ENCODE measurements around the gene SLC25A19. TPM values are rescaled to one million over a fixed set of nuclear protein-coding genes. Genes with fewer than 3 reads are reported as not detected.

SLC25A19 gene
- total and polyA plus RNA-seq, 9 of the 15 experiments (the other 6 are each of a cell fraction or from before 2014, with no cell fraction given) = 33.4 to 76.6 (median 55.3) TPM

- TF ChIP-seq PRDM10 (IDR thresholded peaks at IDR 0.05; ENCODE audit: partially characterized antibody) = peak; percentile 32
- TF ChIP-seq TAL1 (IDR thresholded peaks at IDR 0.05) = peak; percentile 48; the same call in 1 of the 2 replicates
- TF ChIP-seq GTF2A2 (tag; IDR thresholded peaks at IDR 0.05) = 0 out of 2 replicates have a peak, but pooled peaks have one; percentile 52
- TF ChIP-seq RUNX1 (IDR thresholded peaks at IDR 0.05; ENCODE audit: low read depth) = no peak
- no peak for TF ChIP-seq SREBF2 (CRISPR knock-in tag; IDR thresholded peaks at IDR 0.05)
- no peak for TF ChIP-seq ETS2 (tag; IDR thresholded peaks at IDR 0.05; ENCODE audit: borderline replicate concordance, poor library complexity, severe bottlenecking)
- peak; percentile 94 for TF ChIP-seq EP400 (IDR thresholded peaks at IDR 0.05)
- TF ChIP-seq, protein P1, sequence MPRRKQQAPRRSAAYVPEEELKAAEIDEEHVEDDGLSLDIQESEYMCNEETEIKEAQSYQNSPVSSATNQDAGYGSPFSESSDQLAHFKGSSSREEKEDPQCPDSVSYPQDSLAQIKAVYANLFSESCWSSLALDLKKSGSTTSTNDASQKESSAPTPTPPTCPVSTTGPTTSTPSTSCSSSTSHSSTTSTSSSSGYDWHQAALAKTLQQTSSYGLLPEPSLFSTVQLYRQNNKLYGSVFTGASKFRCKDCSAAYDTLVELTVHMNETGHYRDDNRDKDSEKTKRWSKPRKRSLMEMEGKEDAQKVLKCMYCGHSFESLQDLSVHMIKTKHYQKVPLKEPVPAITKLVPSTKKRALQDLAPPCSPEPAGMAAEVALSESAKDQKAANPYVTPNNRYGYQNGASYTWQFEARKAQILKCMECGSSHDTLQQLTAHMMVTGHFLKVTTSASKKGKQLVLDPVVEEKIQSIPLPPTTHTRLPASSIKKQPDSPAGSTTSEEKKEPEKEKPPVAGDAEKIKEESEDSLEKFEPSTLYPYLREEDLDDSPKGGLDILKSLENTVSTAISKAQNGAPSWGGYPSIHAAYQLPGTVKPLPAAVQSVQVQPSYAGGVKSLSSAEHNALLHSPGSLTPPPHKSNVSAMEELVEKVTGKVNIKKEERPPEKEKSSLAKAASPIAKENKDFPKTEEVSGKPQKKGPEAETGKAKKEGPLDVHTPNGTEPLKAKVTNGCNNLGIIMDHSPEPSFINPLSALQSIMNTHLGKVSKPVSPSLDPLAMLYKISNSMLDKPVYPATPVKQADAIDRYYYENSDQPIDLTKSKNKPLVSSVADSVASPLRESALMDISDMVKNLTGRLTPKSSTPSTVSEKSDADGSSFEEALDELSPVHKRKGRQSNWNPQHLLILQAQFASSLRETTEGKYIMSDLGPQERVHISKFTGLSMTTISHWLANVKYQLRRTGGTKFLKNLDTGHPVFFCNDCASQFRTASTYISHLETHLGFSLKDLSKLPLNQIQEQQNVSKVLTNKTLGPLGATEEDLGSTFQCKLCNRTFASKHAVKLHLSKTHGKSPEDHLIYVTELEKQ (CRISPR knock-in tag; IDR thresholded peaks at IDR 0.05) = peak; percentile 58; the same call in 1 of the 2 replicates
- no peak for TF ChIP-seq CHCHD3 (CRISPR knock-in tag; IDR thresholded peaks at IDR 0.05)
- TF ChIP-seq DACH1 (IDR thresholded peaks at IDR 0.05; ENCODE audit: partially characterized antibody) = peak; percentile 94
- 0 out of 2 replicates have a peak, but pooled peaks have one; percentile 31 for TF ChIP-seq ZNF644 (tag; IDR thresholded peaks at IDR 0.05; ENCODE audit: low read depth)
- TF ChIP-seq CBX3 (IDR thresholded peaks at IDR 0.05; ENCODE audit: borderline replicate concordance in 1 of 2, low read length in 2 of 2) = no peak
- TF ChIP-seq ARNT (IDR thresholded peaks at IDR 0.05) = 0 out of 4 replicates have a peak, but pooled peaks of 1 of the 2 experiments have one; percentile 36
- no peak for TF ChIP-seq THRA (IDR thresholded peaks at IDR 0.05)
- peak; percentile 52; the same call in 1 of the 2 replicates for TF ChIP-seq ZNF707 (CRISPR knock-in tag; conservative IDR thresholded peaks at IDR 0.05)
- no peak for TF ChIP-seq HNRNPK (IDR thresholded peaks at IDR 0.05; ENCODE audit: low read depth, low read length, poor library complexity, severe bottlenecking)
- 0 out of 2 replicates have a peak, but pooled peaks have one; percentile 28 for TF ChIP-seq ETS1 (conservative IDR thresholded peaks at IDR 0.05; ENCODE audit: control insufficient read depth, low read depth, low read length)
These were observed 27.7 kb downstream of the SLC25A19 start, which contains the start of the genes GGA3 and MRPS7 (continued) for GRCh38 chr17:75261336-75262111.
